ENCODE results near the gene PRPSAP1. TPM values are rescaled to one million over a fixed set of nuclear protein-coding genes. Genes with fewer than 3 reads are reported as not detected.
A peak's percentile ranks its signal among the peaks of the same experiment; 100 is the strongest.
"Not testable (repeated sequence)": the region's sequence is repeated elsewhere in the genome, so short reads cannot be mapped to it uniquely, and the experiment has no call there.

PRPSAP1 gene
- total RNA-seq, 1 experiment from 2014 or later, result 42.6 TPM

DNA sequence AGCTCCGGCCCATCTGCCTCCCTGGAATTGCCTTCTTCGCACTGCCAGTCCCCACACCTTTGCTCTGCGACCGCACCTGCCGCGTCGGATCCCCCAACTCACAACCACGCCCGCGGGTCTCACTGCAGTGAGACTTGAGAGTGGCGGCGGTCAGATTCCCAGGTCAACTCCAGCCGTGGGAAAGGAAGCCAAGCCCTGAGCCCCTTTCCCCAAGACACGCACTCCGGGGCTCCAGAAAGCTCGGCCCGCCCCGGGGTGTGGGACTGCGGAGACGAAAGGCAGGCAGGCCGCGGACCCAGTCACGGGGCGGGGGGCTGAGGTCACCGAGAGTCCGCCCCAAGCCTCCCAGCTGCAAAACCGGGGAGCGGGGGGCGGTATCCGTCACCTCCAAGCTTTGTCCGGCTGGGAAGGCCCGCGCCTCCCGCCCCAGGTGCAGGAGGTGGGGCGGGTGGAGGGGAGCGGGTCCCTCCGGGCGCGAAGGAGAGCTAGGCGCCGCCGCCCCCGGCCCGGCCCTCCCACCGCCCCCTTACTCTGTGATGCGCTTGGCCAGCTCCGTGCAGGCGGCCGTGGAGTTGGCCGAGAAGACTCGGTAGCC lies 615 bp downstream of the PRPSAP1 start:
- CTCF ChIA-PET, result interaction anchor here (0.6 to 1.9 kb wide), 14 partner anchors 8 to 1214 kb away, joined by 3 to 12 read pairs (median 3); no protein-coding TSS in a partner anchor
- Mint-ChIP-seq H3K36me3 (ENCODE audit: insufficient read depth, unreplicated experiment) (peaks cover 30% of the 10 kb centered on the region), H3K27ac (ENCODE audit: unreplicated experiment) (peak overlapping the region; percentile 88), H3K4me1 (ENCODE audit: low read depth, unreplicated experiment) (peaks cover 30% of the 10 kb centered on the region), H3K27me3 (ENCODE audit: unreplicated experiment) (no peaks in the 10 kb centered on the region), H3K4me3 (ENCODE audit: low read depth, unreplicated experiment) (peak overlapping the region; percentile 96), H3K9me3 (ENCODE audit: low read depth, unreplicated experiment) (no peaks in the 10 kb centered on the region)
- no TSS peak for BruUV-seq (replicated peaks)
- no peak for TF ChIP-seq CTCF (IDR thresholded peaks at IDR 0.05; ENCODE audit: unreplicated experiment)
- intact Hi-C loops (cut with micrococcal nuclease; ENCODE audit: unreplicated experiment), result no loop called here
- DNase-seq, result peak; percentile 11

DNA sequence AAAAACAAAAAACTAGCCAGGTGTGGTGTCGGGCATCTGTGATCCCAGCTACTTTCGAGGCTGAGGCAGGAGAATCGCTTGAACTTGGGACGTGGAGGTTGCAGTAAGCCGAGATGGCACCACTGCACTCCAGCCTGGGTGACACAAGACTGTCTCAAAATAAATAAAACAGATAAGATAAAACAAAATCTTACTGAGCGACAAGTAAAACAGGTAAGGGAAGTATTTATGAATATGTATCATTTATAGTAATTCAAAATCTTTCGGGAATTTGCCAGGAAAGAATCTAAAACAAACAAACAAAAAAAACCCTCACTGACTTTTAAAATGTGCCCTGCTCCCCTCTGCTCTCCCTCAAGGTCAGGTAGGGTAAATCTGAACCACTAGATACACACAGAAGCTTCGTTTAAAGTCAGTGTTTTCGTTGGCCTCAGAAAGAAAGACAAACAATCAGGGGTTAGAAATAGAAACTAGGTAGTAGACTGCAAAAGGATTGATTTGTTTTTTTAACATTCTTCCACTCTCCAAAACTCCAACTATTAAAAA lies 2.1 kb downstream of the PRPSAP1 start:
- no peak for TF ChIP-seq CTCF (IDR thresholded peaks at IDR 0.05; ENCODE audit: unreplicated experiment)
- no peaks in the 10 kb centered on the region for H3K9me3 Mint-ChIP-seq (ENCODE audit: low read depth, unreplicated experiment)
- intact Hi-C loops (cut with micrococcal nuclease; ENCODE audit: unreplicated experiment), result no loop called here
- no TSS peak for BruUV-seq (replicated peaks)
- peak overlapping the region; percentile 36 for H3K27ac Mint-ChIP-seq (ENCODE audit: unreplicated experiment)
- H3K4me3 Mint-ChIP-seq (ENCODE audit: low read depth, unreplicated experiment), result peak overlapping the region; percentile 96
- no peaks in the 10 kb centered on the region for H3K27me3 Mint-ChIP-seq (ENCODE audit: unreplicated experiment)
- no peak for DNase-seq
- peaks cover 43% of the 10 kb centered on the region for H3K36me3 Mint-ChIP-seq (ENCODE audit: insufficient read depth, unreplicated experiment)
- peaks cover 21% of the 10 kb centered on the region for H3K4me1 Mint-ChIP-seq (ENCODE audit: low read depth, unreplicated experiment)
- CTCF ChIA-PET, result interaction anchor here (1.1 kb wide), 1 partner anchor 107 kb away, joined by 3 read pairs; no protein-coding TSS in a partner anchor

DNA sequence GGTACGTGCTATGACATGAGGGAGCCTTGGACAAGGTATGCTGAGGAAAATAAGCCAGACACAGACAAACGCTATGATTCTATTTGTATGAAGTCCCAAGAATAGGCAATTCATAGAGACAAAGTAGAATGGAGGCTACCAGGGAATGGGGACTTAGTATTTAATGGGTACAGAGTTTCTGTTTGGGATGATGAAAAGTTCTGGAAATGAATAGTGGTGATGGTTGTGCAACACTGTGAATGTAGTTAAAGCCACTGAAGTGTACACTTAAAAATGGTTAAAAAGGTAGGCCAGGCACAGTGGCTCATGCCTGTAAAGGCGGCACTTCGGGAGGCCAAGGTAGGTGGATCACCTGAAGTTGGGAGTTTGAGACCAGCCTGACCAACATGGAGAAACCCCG lies 3.3 kb downstream of the PRPSAP1 start:
- H3K36me3 Mint-ChIP-seq (ENCODE audit: insufficient read depth, unreplicated experiment), result peaks cover 50% of the 10 kb centered on the region
- peaks cover 31% of the 10 kb centered on the region for H3K4me1 Mint-ChIP-seq (ENCODE audit: low read depth, unreplicated experiment)
- CTCF ChIA-PET, result interaction anchor here (0.9 kb wide), 1 partner anchor 108 kb away, joined by 3 read pairs; no protein-coding TSS in a partner anchor
- H3K4me3 Mint-ChIP-seq (ENCODE audit: low read depth, unreplicated experiment), result no peak overlapping the region
- H3K27me3 Mint-ChIP-seq (ENCODE audit: unreplicated experiment), result no peaks in the 10 kb centered on the region
- H3K9me3 Mint-ChIP-seq (ENCODE audit: low read depth, unreplicated experiment), result no peaks in the 10 kb centered on the region
- TF ChIP-seq CTCF (IDR thresholded peaks at IDR 0.05; ENCODE audit: unreplicated experiment), result no peak
- BruUV-seq (replicated peaks), result no TSS peak
- no peak overlapping the region for H3K27ac Mint-ChIP-seq (ENCODE audit: unreplicated experiment)
- no peak for DNase-seq
- intact Hi-C loops (cut with micrococcal nuclease; ENCODE audit: unreplicated experiment), result no loop called here

DNA sequence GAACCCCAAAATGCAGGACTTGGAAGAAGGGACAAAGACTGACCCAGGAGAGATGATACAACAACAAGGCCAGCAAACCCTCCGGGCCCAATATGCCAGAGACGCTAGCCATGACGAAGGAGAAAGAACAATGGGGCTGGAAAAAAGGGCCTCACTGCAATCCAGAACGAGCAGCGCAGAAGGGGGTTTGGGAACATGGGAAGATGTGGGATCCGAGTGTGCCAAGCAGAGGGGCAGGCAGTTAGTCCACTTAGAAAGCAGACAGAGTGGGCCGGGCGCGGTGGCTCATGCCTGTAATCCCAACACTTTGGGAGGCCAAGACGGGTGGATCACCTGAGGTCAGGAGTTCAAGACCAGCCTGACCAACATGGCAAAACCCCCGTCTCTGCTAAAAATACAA lies 6.8 kb downstream of the PRPSAP1 start:
- H3K9me3 Mint-ChIP-seq (ENCODE audit: low read depth, unreplicated experiment); H3K27ac Mint-ChIP-seq (ENCODE audit: unreplicated experiment); H3K27me3 Mint-ChIP-seq (ENCODE audit: unreplicated experiment); CTCF ChIA-PET; intact Hi-C loops (cut with micrococcal nuclease; ENCODE audit: unreplicated experiment); BruUV-seq (replicated peaks); H3K4me3 Mint-ChIP-seq (ENCODE audit: low read depth, unreplicated experiment); DNase-seq: not testable (repeated sequence)
- Mint-ChIP-seq H3K4me1 (ENCODE audit: low read depth, unreplicated experiment) (peaks cover 20% of the 10 kb centered on the region), H3K36me3 (ENCODE audit: insufficient read depth, unreplicated experiment) (peaks cover 32% of the 10 kb centered on the region)
